ENCODE measurements around the gene RBM19.

The RBM19 gene

GRCh38 chr12:113973109-113973904 is 7.2 kb upstream of the RBM19 start:
- Histone ChIP-seq H3K27me3 (ENCODE audit: insufficient read depth, poor library complexity, severe bottlenecking) (peaks cover 7% of the 10 kb centered on the region), H3K27ac (replicated peaks) (no peak overlapping the region), H3K4me3 (replicated peaks; ENCODE audit: insufficient read depth, low read length) (no peak overlapping the region)
- no peak for DNase-seq (ENCODE audit: low read depth in 1 of 2, low spot score in 1 of 2)
- TF ChIP-seq, protein P1, sequence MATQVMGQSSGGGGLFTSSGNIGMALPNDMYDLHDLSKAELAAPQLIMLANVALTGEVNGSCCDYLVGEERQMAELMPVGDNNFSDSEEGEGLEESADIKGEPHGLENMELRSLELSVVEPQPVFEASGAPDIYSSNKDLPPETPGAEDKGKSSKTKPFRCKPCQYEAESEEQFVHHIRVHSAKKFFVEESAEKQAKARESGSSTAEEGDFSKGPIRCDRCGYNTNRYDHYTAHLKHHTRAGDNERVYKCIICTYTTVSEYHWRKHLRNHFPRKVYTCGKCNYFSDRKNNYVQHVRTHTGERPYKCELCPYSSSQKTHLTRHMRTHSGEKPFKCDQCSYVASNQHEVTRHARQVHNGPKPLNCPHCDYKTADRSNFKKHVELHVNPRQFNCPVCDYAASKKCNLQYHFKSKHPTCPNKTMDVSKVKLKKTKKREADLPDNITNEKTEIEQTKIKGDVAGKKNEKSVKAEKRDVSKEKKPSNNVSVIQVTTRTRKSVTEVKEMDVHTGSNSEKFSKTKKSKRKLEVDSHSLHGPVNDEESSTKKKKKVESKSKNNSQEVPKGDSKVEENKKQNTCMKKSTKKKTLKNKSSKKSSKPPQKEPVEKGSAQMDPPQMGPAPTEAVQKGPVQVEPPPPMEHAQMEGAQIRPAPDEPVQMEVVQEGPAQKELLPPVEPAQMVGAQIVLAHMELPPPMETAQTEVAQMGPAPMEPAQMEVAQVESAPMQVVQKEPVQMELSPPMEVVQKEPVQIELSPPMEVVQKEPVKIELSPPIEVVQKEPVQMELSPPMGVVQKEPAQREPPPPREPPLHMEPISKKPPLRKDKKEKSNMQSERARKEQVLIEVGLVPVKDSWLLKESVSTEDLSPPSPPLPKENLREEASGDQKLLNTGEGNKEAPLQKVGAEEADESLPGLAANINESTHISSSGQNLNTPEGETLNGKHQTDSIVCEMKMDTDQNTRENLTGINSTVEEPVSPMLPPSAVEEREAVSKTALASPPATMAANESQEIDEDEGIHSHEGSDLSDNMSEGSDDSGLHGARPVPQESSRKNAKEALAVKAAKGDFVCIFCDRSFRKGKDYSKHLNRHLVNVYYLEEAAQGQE (IDR thresholded peaks at IDR 0.05; ENCODE audit: insufficient replicate concordance, low read depth): no peak
- no peak for TF ChIP-seq SPI1 (IDR thresholded peaks at IDR 0.05; ENCODE audit: borderline replicate concordance, low read depth)
- TF ChIP-seq, protein P2, sequence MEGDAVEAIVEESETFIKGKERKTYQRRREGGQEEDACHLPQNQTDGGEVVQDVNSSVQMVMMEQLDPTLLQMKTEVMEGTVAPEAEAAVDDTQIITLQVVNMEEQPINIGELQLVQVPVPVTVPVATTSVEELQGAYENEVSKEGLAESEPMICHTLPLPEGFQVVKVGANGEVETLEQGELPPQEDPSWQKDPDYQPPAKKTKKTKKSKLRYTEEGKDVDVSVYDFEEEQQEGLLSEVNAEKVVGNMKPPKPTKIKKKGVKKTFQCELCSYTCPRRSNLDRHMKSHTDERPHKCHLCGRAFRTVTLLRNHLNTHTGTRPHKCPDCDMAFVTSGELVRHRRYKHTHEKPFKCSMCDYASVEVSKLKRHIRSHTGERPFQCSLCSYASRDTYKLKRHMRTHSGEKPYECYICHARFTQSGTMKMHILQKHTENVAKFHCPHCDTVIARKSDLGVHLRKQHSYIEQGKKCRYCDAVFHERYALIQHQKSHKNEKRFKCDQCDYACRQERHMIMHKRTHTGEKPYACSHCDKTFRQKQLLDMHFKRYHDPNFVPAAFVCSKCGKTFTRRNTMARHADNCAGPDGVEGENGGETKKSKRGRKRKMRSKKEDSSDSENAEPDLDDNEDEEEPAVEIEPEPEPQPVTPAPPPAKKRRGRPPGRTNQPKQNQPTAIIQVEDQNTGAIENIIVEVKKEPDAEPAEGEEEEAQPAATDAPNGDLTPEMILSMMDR (IDR thresholded peaks at IDR 0.05; ENCODE audit: insufficient read depth, low read length): no peak
- no peak for TF ChIP-seq POLR2AphosphoS5 (IDR thresholded peaks at IDR 0.05; ENCODE audit: low read depth)
- TF ChIP-seq GABPA (IDR thresholded peaks at IDR 0.05; ENCODE audit: low read depth): no peak

GRCh38 chr12:113971392-113971791 is 5.3 kb upstream of the RBM19 start:
- DNase-seq (ENCODE audit: low read depth in 1 of 2, low spot score in 1 of 2): no peak
- TF ChIP-seq GABPA (IDR thresholded peaks at IDR 0.05; ENCODE audit: low read depth) (no peak), SPI1 (IDR thresholded peaks at IDR 0.05; ENCODE audit: borderline replicate concordance, low read depth) (no peak), POLR2AphosphoS5 (IDR thresholded peaks at IDR 0.05; ENCODE audit: low read depth) (no peak)
- TF ChIP-seq, protein P2 (IDR thresholded peaks at IDR 0.05; ENCODE audit: insufficient read depth, low read length): no peak
- TF ChIP-seq, protein P1 (IDR thresholded peaks at IDR 0.05; ENCODE audit: insufficient replicate concordance, low read depth): no peak
- Histone ChIP-seq H3K27me3 (ENCODE audit: insufficient read depth, poor library complexity, severe bottlenecking) (peaks cover 7% of the 10 kb centered on the region), H3K4me3 (replicated peaks; ENCODE audit: insufficient read depth, low read length) (no peak overlapping the region), H3K27ac (replicated peaks) (no peak overlapping the region)

GRCh38 chr12:113970211-113970610 is 4.1 kb upstream of the RBM19 start:
- TF ChIP-seq, protein P1 (IDR thresholded peaks at IDR 0.05; ENCODE audit: insufficient replicate concordance, low read depth): no peak
- TF ChIP-seq, protein P2 (IDR thresholded peaks at IDR 0.05; ENCODE audit: insufficient read depth, low read length): no peak
- no peak for TF ChIP-seq POLR2AphosphoS5 (IDR thresholded peaks at IDR 0.05; ENCODE audit: low read depth)
- no peak for TF ChIP-seq GABPA (IDR thresholded peaks at IDR 0.05; ENCODE audit: low read depth)
- TF ChIP-seq SPI1 (IDR thresholded peaks at IDR 0.05; ENCODE audit: borderline replicate concordance, low read depth): no peak
- Histone ChIP-seq H3K27me3 (ENCODE audit: insufficient read depth, poor library complexity, severe bottlenecking) (peaks cover 7% of the 10 kb centered on the region), H3K27ac (replicated peaks) (no peak overlapping the region), H3K4me3 (replicated peaks; ENCODE audit: insufficient read depth, low read length) (no peak overlapping the region)
- no peak for DNase-seq (ENCODE audit: low read depth in 1 of 2, low spot score in 1 of 2)

Measured in HL-60 (cell line).